RWPE1 (cell line): ENCODE data around the gene DHX40.
"Not testable (repeated sequence)": the region's sequence is repeated elsewhere in the genome, so short reads cannot be mapped to it uniquely, and the experiment has no call there.

Experiments
- CTCF ChIA-PET: fragments of 350-600 bp; sonication (Branson Sonifier 250); formaldehyde crosslinking; extraction: SDS; loops from one replicate; lab custom pipeline; 2021; lab: Yijun Ruan, JAX
- POLR2A ChIA-PET: fragments of 400-600 bp; formaldehyde crosslinking; extraction: SDS; loops from one replicate; lab custom pipeline; 2020; ENCODE audit warnings: antibody characterized with exemption; ENCODE audit not compliant: low non-redundant PET; lab: Yijun Ruan, JAX
- DNase-seq: peaks from one replicate; pipeline ENCODE4 v3.0.0; 2012; ENCODE audit warnings: low spot score
- H3K27ac ChIP-seq: fragments of 450-650 bp; 2 replicates; pipeline ENCODE4 v1.5.1; 2017
- CTCF ChIP-seq: fragments of 450-650 bp; conservative IDR thresholded peaks from 2 replicates; pipeline ENCODE4 v1.5.1; 2017; ENCODE audit warnings: low read depth, mild to moderate bottlenecking

DHX40 gene

GRCh38 chr17:59534583-59534982 lies 30.8 kb upstream of the DHX40 start:
- ChIA-PET POLR2A (no interaction called here), CTCF (interaction anchor here (0.7 kb wide), 1 partner anchor 490 kb away, joined by 4 read pairs; no protein-coding TSS in a partner anchor)
- H3K27ac ChIP-seq, result no peak overlapping the region
- no peak for DNase-seq
- TF ChIP-seq CTCF, result 0 out of 2 replicates have a peak, but pooled peaks have one; percentile 14

GRCh38 chr17:59538195-59538909 lies 27.1 kb upstream of the DHX40 start:
- no peak overlapping the region for H3K27ac ChIP-seq
- TF ChIP-seq CTCF, result no peak
- POLR2A ChIA-PET, result no interaction called here
- CTCF ChIA-PET, result interaction anchor here (0.6 to 0.7 kb wide), 3 partner anchors 77 to 890 kb away, joined by 4 to 5 read pairs (median 5); no protein-coding TSS in a partner anchor
- no peak for DNase-seq

GRCh38 chr17:59542960-59543635 lies 22.3 kb upstream of the DHX40 start:
- DNase-seq, result no peak
- no peak overlapping the region for H3K27ac ChIP-seq
- ChIA-PET CTCF (no interaction called here), POLR2A (no interaction called here)
- no peak for TF ChIP-seq CTCF

- DNase-seq, result no peak
- ChIA-PET POLR2A (no interaction called here), CTCF (no interaction called here)
- TF ChIP-seq CTCF, result no peak
- H3K27ac ChIP-seq, result no peak overlapping the region
Measured at GRCh38 chr17:59545942-59546341, 19.5 kb upstream of the DHX40 start.

GRCh38 chr17:59547131-59547915 lies 18.1 kb upstream of the DHX40 start:
- CTCF ChIA-PET, result no interaction called here
- POLR2A ChIA-PET, result no interaction called here
- no peak for TF ChIP-seq CTCF
- H3K27ac ChIP-seq, result no peak overlapping the region
- DNase-seq, result no peak

- POLR2A ChIA-PET, DNase-seq, H3K27ac ChIP-seq, CTCF ChIA-PET: not testable (repeated sequence)
Measured at GRCh38 chr17:59548985-59549384, 16.4 kb upstream of the DHX40 start.
